HG03108 (cell line): ENCODE measurements around the gene MAZ.
"Not testable (repeated sequence)": the region's sequence is repeated elsewhere in the genome, so short reads cannot be mapped to it uniquely, and the experiment has no call there.

Experiments
- ATAC-seq: cut with Tn5 transposase; IDR thresholded peaks from one replicate; pipeline ENCODE4 v1.9.1; 2021; ENCODE audit warnings: moderate library complexity; ENCODE audit not compliant: unreplicated experiment

The MAZ gene

GRCh38 chr16:29806099-29806579 is at the start of gene MAZ:
MAZ (plus strand) TSS chr16:29806529; CDS start chr16:29806702, 173 bp downstream.
- no peak for ATAC-seq

GRCh38 chr16:29756654-29757053 is 49.7 kb upstream of the MAZ start:
- ATAC-seq = no peak

- ATAC-seq = not testable (repeated sequence)
Observed at GRCh38 chr16:29757086-29757485, 49.2 kb upstream of the MAZ start.

GRCh38 chr16:29757950-29758466 is 48.3 kb upstream of the MAZ start:
- ATAC-seq = no peak

- no peak for ATAC-seq
Observed at GRCh38 chr16:29760567-29761279, 45.6 kb upstream of the MAZ start.

- not testable (repeated sequence) for ATAC-seq
Observed at GRCh38 chr16:29761280-29761651, 45.1 kb upstream of the MAZ start.

- no peak for ATAC-seq
Observed at GRCh38 chr16:29761882-29762281, 44.4 kb upstream of the MAZ start.

- ATAC-seq = no peak
Observed at GRCh38 chr16:29763326-29763725, 43.0 kb upstream of the MAZ start.

GRCh38 chr16:29765167-29766032 is 40.9 kb upstream of the MAZ start:
- ATAC-seq = no peak

- no peak for ATAC-seq
Observed at GRCh38 chr16:29766571-29766970, 39.8 kb upstream of the MAZ start.

- ATAC-seq = no peak
Observed at GRCh38 chr16:29767062-29767461, 39.3 kb upstream of the MAZ start.

- no peak for ATAC-seq
Observed at GRCh38 chr16:29769507-29769906, 36.8 kb upstream of the MAZ start.

- no peak for ATAC-seq
Observed at GRCh38 chr16:29770250-29770929, 35.9 kb upstream of the MAZ start.

- ATAC-seq = not testable (repeated sequence)
Observed at GRCh38 chr16:29772330-29772729, 34.0 kb upstream of the MAZ start.

- ATAC-seq = no peak
Observed at GRCh38 chr16:29774730-29775129, 31.6 kb upstream of the MAZ start.

GRCh38 chr16:29775742-29776408 is 30.5 kb upstream of the MAZ start:
- no peak for ATAC-seq

GRCh38 chr16:29777576-29778350 is 28.6 kb upstream of the MAZ start, which contains the start of gene ZG16:
ZG16 (plus strand) TSS chr16:29778256; CDS start chr16:29779267, 1,011 bp downstream.
- no peak for ATAC-seq

- ATAC-seq = no peak
Observed at GRCh38 chr16:29779474-29779873, 26.9 kb upstream of the MAZ start.

GRCh38 chr16:29783094-29783953 is 23.0 kb upstream of the MAZ start:
- not testable (repeated sequence) for ATAC-seq
